Measurements from ENCODE around the gene SPG21.

SPG21 gene

GRCh38 chr15:64925335-64926330, 64.1 kb downstream of the SPG21 start:
- Histone ChIP-seq H3K27ac (no peak overlapping the region), H3K4me3 (ENCODE audit: low read depth, low read length) (no peak overlapping the region), H3K27me3 (replicated peaks) (no peaks in the 10 kb centered on the region), H3K36me3 (replicated peaks) (no peaks in the 10 kb centered on the region)
- no peak for TF ChIP-seq CTCF (IDR thresholded peaks at IDR 0.05; ENCODE audit: low read depth, low read length, missing control alignments)
- DNase-seq: no peak
- in situ Hi-C loops (cut with HindIII; ENCODE audit: low pct_ligation_motif_present, low sequenced_read_pairs): no loop called here

GRCh38 chr15:64923546-64923945, 66.2 kb downstream of the SPG21 start:
- TF ChIP-seq CTCF (IDR thresholded peaks at IDR 0.05; ENCODE audit: low read depth, low read length, missing control alignments): no peak
- Histone ChIP-seq H3K27ac (no peak overlapping the region), H3K36me3 (replicated peaks) (no peaks in the 10 kb centered on the region), H3K4me3 (ENCODE audit: low read depth, low read length) (no peak overlapping the region), H3K27me3 (replicated peaks) (no peaks in the 10 kb centered on the region)
- DNase-seq: no peak
- in situ Hi-C loops (cut with HindIII; ENCODE audit: low pct_ligation_motif_present, low sequenced_read_pairs): no loop called here

- DNase-seq: no peak
- no peak for TF ChIP-seq CTCF (IDR thresholded peaks at IDR 0.05; ENCODE audit: low read depth, low read length, missing control alignments)
- in situ Hi-C loops (cut with HindIII; ENCODE audit: low pct_ligation_motif_present, low sequenced_read_pairs): no loop called here
- Histone ChIP-seq H3K36me3 (replicated peaks) (no peaks in the 10 kb centered on the region), H3K27ac (no peak overlapping the region), H3K4me3 (ENCODE audit: low read depth, low read length) (no peak overlapping the region), H3K27me3 (replicated peaks) (no peaks in the 10 kb centered on the region)
Observed at GRCh38 chr15:64921711-64922110, 68.0 kb downstream of the SPG21 start.

- DNase-seq: no peak
- in situ Hi-C loops (cut with HindIII; ENCODE audit: low pct_ligation_motif_present, low sequenced_read_pairs): no loop called here
- H3K4me3 ChIP-seq (ENCODE audit: low read depth, low read length): no peak overlapping the region
- TF ChIP-seq CTCF (IDR thresholded peaks at IDR 0.05; ENCODE audit: low read depth, low read length, missing control alignments): no peak
- no peaks in the 10 kb centered on the region for H3K27me3 ChIP-seq (replicated peaks)
- no peaks in the 10 kb centered on the region for H3K36me3 ChIP-seq (replicated peaks)
- no peak overlapping the region for H3K27ac ChIP-seq
Observed at GRCh38 chr15:64919721-64920120, 70.0 kb downstream of the SPG21 start.

- no peak for DNase-seq
- TF ChIP-seq CTCF (IDR thresholded peaks at IDR 0.05; ENCODE audit: low read depth, low read length, missing control alignments): no peak
- no peaks in the 10 kb centered on the region for H3K27me3 ChIP-seq (replicated peaks)
- in situ Hi-C loops (cut with HindIII; ENCODE audit: low pct_ligation_motif_present, low sequenced_read_pairs): no loop called here
- H3K27ac ChIP-seq: no peak overlapping the region
- no peaks in the 10 kb centered on the region for H3K36me3 ChIP-seq (replicated peaks)
- no peak overlapping the region for H3K4me3 ChIP-seq (ENCODE audit: low read depth, low read length)
Observed at GRCh38 chr15:64917211-64917610, 72.5 kb downstream of the SPG21 start.

Data from brain microvascular endothelial cell (primary cell).